Activated gamma-delta T cell treated with Interleukin-2 at 50 U/mL for 16 hours (primary cell): ENCODE results near the gene DAP3.
"Not testable (repeated sequence)": the region's sequence is repeated elsewhere in the genome, so short reads cannot be mapped to it uniquely, and the experiment has no call there.

Experiments
- DNase-seq: peaks from one replicate; pipeline ENCODE4 v3.0.0-alpha.2; 2020

The DAP3 gene

DNA sequence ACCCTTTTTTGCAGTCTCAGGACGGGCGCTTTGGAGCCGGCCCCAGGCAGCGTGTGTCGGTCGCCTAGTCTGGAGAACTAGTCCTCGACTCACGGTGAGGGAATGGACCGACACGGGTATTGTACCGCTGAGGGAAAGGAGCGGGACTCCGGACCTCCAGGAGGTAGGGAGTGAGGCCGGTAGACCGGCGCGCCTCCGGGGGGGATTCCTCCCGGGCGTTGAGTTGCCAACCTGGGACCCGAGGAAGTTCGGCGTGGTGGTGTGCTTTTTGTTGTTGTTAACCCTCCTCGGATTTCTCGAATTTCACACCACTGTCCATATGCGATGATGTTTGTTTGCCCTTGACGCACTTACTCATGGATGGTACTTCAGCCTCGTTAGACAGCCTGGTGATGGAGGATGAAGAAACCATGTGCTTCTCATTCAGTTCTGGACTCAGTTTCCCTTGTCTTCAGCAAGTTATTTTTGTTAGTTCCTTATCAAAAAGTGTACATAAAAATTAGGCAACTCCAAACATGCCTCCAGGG is at the start of gene DAP3:
DAP3 (plus strand) TSS at position 11 of the 527 bp plus-strand sequence. CDS start 20,689 bp downstream, outside the sequence.
- DNase-seq, result not testable (repeated sequence)

DNA sequence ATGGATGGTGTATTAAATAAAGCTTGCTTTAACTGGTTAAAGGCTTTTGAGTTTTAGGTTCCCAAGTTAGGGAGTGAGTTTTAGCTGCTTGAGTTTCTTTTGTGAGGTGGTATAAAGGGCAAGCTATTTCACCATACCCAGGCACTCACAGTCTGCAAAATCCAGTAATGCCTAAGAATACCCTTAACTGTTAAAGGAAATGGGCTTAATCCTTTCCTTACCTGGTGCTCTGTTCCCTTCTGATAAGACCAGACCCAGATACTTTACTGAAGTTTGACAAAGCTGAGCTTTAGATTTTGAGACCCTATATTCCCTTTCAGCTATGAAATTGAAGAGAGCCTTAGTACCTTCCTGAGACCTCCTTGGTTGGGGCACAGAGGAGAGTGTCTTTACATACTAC is 48.5 kb upstream of the DAP3 start:
- DNase-seq, result no peak

DNA sequence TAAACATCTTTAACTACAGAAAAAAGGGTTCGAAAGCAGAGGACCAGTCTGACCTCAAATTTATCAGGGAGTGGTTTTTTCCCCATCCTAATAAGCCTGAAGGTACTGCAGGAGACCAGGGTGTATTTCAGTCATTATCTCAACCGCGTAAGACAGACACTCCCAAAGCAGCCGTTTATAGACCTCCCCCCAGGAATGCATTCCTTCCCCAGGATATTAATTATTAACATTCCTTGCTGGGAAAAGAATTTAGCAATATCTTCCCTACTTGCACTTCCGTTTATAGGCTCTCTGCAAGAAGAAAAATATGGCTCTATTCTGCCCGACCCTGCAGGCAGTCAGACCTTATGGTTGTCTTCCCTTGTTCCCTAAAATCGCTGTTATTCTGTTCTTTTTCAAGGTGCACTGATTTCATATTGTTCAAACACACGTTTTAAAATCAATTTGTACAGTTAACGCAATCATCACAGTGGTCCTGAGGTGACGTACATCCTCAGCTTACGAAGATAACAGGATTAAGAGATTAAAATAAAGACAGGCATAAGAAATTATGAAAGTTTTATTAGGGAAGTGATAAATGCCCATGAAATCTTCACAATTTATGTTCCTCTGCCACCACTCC is 46.2 kb upstream of the DAP3 start:
- DNase-seq, result not testable (repeated sequence)

DNA sequence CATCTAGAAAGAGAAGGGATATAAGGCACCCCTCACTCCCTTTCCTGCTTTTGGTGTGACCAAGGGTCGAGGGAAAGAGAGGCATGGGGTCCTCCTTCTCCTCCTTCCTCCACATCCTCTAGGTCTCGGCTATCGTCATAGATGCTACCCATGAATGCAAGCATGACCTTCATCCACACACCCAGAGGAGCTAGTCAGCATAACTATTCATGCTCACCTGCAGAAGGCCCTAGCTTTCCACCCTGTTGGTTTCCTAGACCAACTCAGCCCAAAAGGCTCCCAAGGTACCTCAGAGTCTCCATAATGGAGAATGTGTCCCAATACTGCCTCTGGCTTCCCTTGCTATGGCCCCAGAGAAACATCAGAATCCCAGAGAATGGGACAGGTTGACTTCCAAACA is 45.7 kb upstream of the DAP3 start:
- no peak for DNase-seq

DNA sequence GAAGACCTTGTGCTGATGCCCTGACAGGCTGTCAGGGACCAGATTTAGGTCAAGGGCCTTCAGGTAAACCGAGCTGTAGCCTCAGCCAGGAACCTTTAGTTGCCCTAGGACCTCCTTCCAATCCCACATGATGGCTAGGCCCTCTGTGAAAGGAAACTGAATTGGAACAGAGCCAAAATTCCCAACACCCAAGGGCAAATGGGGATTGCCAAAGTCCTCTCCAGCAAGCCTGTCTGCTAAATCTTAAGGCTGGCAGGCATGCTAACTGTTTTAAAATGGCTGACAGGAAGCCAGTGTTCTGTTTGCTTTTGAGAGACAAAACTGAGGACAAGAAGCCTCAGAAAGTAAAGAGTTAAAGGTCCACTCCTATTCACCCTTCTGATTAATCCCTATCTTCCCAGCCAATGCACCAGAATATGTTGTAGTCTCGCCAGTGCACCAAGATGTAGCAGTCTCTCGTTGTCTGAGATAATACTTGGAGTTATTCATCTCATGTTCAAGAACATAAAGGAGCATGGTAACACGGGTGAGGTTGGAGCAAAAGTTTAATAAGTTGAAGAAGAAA is 43.8 kb upstream of the DAP3 start:
- no peak for DNase-seq

DNA sequence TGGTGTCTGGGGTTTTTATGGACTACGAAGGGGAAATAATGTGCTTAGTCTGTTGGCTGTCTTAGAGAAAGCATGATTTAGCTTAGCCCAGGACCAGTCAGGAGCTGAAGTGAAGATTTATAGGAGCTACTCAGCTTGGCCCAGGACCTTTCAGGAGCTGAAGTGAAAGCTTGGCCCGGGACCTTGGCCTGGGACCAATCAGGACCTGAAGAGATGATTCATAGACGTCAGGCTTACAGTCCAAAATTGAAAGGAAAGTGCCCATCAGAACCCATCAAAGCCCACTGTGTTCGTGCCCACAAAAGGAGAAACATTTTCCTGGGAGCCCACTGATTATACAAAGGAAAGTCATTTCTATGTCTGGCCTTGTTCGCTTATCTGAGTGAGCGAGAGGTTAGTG is 43.2 kb upstream of the DAP3 start:
- no peak for DNase-seq

DNA sequence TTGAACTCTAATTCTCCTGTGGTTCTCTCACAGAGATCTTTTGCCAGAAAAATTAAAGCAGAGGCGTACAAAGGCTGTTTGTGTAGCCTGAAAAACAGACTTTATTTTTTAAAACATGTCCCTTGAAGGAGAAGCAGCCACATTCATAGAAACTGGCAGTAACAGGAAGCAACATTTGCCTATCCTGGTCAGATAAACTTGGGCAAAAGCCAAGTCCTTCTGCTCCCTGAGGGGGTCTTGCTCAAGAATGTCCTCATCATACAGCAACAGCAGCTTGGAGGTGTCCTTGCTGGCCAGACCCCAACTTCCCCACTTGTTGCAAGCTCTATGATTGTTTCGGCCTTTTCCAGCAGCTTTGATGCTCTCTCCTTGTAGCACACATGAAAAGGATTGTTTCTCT is 42.6 kb upstream of the DAP3 start:
- DNase-seq, result no peak

DNA sequence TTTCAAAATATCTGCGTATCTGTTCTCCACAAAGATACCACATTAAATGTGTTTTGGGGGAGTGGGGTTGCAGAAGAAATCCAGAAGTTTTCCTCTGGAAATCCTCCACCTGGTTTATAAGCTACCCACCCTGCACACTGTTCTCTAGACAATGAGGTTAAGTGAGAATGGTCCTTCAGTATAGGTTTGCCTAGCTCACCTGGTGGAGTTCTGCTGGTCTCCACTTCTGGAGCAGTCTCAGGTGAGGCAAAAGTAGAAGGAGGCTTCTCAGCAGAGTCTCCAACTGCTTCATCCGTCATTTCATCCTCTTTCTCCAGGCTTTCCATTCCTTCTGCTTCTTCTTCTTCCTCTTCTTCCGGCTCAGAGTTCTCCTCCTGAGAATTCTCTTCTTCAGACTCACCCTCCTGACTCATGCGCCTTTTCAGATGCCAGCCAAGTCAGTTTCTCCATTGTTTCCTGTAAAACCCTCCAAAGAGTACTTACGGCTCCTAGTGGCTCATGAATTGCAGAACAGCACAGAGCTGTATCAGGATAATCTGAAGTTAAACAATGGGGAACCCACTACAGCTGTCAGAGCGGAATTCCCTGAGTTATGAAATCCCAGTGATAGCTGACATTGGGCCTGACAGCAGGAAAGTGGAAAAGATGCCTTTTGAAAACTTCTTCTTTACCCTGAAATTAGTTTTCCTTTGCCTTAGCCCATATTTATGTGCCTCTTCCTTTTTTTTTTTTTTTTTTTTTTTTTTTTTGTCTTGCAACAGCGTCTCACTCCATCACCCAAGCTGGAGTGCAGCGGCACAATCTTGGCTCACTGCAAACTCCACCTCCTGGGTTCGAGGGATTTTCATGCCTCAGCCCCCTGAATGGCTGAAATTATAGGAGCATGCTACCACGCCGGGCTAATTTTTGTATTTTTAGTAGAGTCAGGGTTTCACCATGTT is 40.4 kb upstream of the DAP3 start:
- DNase-seq, result no peak

DNA sequence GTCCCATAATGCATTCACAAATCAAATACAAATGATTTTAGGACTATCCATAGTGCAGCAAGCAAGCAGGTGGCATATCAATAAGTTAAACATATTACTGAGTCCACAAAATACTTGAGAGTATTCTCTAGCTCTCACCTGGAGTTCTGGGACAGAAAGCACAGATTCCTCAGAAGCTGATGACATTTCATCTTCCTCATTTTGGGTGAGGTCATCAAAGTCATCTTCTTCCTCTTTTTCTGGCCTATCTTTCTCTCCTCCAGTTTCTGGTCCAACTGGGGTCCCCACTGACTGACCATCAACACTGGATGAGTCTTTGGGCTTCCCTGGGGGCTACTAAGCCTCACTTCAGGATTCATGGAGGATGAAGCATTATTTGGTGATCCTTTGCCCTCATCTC is 39.2 kb upstream of the DAP3 start:
- DNase-seq, result no peak

DNA sequence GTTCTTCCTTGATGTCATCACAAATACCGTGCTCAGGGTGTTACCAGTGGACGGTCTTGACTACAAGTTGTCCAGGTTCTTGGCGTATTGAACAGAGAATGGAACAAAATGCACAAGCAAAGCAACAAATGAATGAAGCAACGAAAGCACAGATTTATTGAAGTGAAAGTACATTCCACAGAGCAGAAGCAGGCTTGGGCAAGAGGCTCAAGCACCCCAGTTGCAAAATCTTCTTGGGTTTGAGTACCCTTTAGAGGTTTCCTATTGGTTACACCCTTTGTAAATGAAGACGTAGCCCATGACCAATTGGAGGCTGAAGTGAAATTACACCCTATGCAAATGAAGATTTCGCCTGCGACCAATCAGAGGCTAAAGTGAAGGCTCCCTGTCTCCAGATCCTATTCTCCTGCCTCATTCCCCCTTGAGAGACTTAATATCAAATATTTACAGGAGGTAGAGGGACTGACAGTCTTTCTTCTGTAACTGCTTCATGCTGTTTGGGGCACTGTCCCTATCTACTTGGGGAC is 38.6 kb upstream of the DAP3 start:
- DNase-seq, result no peak

DNA sequence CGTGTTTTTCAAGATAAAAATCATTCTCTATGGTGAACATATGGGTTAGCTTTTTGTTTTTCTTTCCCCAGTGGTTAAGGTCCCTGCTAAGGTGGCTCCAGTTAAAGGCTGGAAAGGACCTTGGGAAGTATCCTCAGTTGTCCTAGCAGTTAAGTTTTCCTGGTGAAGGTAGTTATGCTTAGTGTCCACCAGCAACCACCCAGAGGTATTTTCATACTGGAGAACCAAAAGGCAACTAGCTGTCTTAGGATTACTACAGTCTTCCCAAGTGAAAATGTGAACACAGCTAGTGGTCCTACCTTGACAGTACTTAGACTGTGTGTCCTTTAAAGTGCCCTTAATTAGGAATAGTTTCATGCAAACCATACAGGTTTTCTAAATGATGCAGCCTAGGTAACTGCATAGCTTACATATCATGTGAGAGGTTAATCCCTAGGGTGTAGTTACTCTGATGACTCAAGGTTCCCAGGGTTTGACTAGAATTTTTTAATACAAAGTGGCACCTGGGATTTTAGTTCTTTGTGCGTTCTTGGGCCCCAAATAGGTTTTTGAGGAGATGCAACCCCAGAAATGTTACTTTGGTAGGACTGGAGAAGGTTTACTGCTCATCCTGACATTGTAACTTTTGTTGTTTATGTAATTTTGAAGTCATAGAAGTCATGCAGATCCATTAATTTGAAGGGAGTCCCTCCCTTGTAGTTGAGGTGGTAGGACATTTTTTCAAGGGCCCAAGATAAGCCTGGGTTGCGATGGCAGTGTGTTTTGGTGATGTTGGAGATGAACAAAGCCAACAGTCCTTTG is 36.8 kb upstream of the DAP3 start:
- no peak for DNase-seq

DNA sequence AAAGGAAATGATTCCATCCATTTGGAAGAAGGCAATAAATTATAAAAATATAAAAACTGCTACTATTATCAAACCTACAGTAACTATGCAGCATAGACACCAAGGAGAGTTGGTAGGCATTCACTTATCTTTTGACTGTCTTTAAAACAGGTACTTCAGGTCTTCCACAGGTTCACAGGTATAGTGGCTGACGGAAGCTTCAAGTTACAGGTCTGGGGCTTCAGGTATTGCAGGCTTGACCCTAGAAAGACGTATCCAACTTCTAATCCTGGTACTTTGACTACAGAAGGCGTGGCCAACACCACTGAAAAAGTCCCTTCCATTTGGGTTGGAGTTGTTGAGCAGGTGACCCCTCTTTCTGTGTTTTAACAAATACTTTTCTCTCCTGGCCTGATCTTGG is 35.9 kb upstream of the DAP3 start:
- DNase-seq, result no peak

DNA sequence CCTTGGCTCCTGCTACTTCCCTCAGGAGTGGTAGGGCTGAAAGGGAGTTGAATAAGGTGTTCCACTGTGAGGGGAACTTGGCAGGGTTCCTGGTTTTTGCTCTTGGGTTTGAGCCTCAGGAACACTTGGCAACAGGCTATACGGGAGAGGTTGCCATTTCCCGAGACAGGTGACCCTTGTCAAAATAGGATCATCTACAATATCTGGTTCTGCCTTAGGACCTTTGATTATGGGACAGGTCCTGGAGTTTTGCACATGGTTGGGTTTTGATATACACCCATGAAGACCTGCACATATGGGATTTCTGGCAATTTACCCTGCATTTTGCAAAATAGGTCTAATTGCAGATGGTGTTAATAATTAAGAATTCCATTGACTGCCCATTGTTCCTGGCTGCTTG is 31.4 kb upstream of the DAP3 start:
- no peak for DNase-seq

DNA sequence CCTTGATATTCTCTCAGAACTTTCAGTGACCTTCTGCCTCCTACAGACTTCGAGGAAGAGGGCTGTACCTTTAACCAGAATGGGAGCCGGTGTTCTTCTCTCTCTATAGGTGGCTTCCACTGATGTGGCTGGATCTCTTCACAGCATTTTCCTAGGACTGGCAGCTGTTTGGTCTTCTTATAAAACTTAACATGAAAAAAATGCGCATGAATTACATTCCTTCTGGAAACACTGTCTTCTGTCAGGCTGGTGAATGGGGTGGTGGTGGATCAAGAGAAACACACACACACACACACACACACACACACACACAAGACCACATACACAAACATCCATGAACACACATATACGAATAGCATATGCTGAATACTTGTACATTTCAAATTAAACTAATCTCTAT is 27.7 kb upstream of the DAP3 start:
- not testable (repeated sequence) for DNase-seq

DNA sequence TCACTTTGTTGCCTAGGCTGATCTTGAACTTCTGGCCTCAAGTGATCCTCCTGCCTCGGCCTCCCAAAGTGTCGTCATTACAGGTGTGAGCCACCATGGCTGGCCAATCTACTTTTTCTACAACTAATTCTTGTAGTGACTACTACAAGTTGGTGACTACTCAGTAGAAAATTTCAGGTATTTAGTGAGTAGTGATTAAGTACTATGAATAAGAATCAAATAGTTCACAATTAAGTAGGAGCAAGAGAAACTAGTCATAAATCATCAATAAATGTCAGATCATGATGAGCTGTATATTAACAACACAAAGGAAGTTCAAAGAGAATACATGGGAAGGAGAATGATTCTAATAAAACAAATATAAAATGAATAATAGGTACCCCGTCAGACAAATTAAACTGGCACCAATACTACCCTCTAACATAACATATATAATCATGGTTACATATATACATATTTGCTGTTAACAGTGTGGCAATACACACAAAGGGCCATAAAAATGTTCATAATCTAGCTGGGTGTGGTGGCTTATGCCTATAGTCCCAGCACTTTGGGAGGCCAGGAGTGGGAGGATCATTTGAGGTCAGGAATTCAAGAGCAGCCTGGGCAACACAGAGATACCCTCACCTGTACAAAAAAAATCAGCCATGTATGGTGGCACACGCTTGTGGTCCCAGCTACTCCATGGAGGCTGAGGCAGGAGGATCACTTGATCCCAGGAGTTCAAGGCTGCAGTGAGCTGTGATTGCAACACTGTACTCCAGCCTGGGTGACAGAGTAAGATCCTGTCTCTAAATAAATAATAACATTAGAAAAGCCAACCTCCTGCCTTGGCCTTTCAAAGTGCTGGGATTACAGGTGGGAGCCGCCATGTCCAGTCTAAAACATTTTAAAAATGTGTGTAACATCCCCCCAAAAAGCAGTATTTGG is 19.4 kb upstream of the DAP3 start:
- no peak for DNase-seq

DNA sequence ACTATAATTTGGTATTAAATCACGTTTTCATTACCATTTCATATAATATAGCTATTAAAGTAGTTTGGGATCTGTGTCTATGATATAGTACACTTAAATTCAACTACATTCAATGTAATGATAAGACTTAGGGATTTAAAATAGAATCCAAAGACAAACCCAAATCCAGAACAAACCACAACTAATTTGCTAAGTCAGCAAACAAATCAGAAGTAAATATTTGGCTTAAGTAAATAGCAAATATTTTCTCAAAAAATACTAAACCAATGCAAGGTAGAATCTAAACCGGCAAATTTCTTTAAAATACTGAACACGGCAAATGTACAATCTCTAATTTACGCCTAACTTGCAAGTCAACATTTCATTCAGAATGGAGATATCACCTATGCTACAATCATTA is 17.1 kb upstream of the DAP3 start:
- DNase-seq, result no peak

DNA sequence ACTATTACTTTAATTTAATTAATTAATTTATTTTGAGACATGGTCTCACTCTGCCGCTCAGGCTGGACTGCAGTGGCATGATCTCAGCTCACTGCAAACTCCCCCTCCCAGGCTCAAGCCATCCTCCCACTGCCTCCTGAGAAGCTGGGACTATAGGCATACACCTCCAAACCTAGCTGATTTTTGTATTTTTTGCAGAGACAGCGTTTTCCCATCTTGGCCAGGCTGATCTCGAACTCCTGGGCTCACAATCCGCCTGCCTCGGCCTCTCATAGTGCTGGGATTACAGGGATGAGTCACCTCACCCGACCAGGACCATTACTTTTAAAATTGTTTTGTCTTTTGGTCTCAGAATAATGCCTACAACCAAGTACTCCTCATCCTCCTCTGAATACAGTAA is 15.9 kb upstream of the DAP3 start:
- no peak for DNase-seq

DNA sequence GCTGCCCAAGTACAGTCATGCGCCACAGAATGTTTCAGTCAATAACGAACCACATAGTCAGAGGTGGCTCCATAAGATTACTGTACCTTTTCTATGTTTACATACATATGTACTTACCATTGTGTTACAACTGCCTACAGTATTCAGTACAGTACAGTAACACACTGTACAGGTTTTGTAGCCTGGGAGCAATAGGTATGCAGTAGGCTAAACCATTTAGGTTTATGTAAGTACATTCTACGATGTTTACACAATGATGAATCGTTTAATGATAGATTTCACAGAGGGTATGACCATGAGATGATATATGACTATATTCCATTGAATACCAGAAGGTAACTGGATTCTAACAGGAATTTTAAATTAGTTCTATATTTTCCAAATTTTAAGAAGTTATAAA is 10.9 kb upstream of the DAP3 start:
- DNase-seq, result no peak

DNA sequence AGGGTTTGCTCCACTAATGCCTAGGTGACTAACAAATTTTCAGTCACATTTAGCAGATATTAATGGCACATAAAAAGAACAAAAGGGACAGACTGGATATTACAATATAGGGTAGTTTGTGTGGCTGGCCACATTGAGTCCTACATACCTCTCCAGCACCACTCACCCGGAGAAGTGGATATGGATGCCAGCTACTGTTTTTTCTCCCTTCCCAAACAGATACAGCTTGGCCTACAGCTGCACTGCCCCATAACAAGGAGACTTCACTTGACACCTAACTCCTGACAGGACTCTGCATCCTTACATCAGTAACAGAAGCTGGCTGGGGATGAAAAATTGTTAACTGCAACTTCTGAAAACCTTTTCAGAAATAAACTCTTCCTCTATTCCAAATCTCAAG is 9.9 kb upstream of the DAP3 start:
- not testable (repeated sequence) for DNase-seq

DNA sequence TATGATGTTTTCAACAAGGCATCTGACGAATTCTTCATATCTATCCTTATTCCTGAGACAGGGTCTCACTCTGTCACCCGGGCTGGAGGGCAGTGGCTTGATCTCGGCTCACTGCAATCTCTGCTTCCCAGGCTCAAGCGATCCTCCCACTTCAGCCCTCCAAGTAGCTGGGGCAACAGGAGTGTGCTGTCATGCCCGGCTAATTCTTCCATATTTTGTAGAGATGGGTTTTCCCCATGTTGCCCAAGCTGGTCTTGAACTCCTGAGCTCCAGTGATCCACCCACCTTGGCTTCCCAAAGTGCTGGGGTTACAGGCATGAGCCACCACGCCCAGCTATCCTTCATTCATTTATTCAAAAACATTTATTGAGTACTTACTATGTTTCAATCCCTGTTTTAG is 8.4 kb upstream of the DAP3 start:
- DNase-seq, result no peak

DNA sequence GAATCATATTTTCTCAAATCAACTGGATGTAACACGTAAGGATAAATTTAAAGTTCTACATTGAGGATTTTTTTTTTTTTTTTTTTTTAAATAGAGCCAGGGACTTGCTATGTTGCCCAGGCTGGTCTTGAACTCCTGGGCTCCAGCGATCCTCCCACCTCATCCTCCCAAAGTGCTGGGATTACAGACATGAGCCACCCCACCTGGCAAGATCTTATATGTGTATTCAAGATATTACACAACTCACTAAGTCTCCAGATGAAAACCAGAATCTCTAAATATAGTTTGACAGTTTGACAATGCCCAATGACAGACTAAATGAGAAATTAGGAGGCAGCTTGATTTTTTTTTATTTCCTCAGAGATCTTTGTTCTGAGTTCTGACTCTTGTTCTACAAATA is 7.1 kb upstream of the DAP3 start:
- no peak for DNase-seq
